ENCODE data around the gene CNOT6L.

Gene CNOT6L

DNA sequence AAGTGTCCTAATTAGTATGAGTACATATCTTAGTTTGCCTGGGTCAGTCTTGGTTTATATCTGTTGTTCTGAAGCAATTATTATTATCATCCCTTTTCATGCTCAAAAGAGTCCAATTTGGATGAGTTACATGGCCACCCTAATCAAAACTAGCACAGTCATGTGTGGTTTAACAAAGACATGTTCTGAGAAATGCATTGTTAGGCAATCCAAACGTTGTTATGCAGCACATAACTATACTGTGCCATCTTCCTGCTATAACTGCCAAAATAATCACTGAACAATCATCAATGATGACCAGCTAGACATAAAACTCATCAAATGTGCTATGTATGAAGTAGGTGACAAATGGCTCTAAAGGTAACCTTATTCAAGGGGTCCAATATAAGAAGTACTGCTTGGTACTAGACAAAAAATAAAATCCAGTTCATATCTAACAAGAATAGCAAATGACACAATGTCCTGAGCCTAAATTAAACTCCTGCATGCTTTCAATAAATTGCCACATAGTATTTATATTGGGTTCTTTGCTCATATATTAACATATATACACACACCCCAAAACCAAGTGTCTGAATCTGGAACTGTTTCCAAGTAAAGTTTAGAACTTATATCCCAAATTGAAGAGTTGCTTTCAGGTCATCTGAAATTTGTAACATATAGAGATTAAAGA is 41.9 kb downstream of the CNOT6L start:
- no peak for TF ChIP-seq ZFX (IDR thresholded peaks at IDR 0.05)
- TF ChIP-seq, protein P1, sequence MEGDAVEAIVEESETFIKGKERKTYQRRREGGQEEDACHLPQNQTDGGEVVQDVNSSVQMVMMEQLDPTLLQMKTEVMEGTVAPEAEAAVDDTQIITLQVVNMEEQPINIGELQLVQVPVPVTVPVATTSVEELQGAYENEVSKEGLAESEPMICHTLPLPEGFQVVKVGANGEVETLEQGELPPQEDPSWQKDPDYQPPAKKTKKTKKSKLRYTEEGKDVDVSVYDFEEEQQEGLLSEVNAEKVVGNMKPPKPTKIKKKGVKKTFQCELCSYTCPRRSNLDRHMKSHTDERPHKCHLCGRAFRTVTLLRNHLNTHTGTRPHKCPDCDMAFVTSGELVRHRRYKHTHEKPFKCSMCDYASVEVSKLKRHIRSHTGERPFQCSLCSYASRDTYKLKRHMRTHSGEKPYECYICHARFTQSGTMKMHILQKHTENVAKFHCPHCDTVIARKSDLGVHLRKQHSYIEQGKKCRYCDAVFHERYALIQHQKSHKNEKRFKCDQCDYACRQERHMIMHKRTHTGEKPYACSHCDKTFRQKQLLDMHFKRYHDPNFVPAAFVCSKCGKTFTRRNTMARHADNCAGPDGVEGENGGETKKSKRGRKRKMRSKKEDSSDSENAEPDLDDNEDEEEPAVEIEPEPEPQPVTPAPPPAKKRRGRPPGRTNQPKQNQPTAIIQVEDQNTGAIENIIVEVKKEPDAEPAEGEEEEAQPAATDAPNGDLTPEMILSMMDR (conservative IDR thresholded peaks at IDR 0.05), result no peak
- H3K27ac ChIP-seq, result no peak overlapping the region

DNA sequence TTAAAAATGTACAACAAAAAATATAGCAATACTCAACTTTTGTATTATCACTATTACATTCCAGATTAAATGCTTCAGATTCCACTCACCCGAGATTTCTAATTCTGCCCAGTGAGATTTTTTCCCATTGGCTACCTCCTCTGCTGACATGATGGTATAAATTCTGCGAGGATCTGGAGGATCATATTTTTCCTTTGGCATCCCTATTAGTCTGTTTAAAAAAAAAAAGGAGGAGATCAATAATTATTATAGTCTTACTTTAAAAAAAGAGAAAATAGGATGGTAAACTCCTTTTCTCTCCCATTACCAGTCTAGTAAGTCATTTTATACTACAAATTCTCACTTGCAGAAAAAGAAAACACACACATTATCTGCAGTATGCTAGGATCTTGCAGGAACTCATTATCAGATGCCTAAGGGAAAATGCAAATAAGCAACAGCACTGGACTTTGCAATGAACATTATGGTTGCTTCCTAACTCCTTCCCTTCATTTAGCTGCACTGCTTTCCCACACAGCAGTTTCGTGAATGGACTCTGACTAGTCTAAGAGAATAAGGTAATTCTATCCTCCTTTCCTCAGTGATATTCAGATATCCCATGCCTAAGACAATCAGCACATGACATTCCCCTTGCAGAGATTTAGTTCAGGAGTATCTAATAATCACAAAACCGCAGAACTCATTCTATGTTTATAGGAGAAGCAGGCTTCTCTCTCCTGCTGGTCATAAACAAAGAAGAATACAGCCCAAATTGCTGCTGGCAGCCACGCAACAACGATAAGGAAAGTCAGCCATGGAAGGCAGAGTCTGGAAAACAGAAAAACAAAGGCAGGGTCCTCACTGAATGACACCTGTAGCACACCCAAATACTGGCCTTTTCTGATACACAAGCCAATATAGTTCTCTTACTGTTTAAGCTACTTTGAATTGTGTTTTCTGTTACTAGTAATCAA is 42.7 kb downstream of the CNOT6L start:
- TF ChIP-seq, protein P1 (conservative IDR thresholded peaks at IDR 0.05), result no peak
- TF ChIP-seq ZFX (IDR thresholded peaks at IDR 0.05), result no peak

DNA sequence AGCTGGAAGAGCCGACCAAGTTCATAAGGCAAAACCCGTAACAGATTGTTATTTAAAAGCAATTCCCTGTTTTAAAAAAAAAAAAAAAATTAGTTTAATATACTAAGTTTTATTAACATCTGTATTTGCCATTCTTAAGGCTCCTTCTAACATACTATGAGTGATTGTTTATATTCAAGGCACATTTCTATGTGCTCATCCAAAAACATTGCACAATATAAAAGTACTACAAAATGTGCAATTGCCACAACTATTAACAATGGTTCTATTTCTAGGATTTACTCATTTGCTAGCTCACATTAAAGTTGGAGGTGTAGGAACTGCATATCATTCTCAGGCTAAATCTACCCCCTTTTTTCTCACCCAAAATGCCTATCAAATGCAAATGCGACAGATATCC is 46.1 kb downstream of the CNOT6L start:
- TF ChIP-seq, protein P1 (conservative IDR thresholded peaks at IDR 0.05), result no peak
- TF ChIP-seq ZFX (IDR thresholded peaks at IDR 0.05), result no peak
- H3K27ac ChIP-seq, result no peak overlapping the region

More for the DNA sequence above, 42.7 kb downstream of the CNOT6L start:
- no peak overlapping the region for H3K27ac ChIP-seq

DNA sequence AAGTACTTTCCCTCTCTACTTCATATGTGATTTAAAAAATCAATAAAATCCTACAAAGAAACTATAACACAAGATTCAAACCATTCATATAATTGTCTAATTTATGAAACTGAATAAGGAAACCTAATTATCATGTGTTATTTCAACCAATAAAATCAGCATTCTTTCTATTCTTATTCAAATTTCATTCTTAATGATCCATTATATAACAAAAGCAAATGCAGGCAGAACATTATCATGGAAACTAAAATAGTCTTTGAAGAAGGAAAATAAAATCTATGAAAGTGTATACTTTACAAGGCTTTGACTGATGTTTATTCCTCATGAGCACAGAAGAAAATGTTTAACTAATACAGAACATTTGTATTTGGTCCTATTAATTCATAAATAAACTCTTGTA is 47.6 kb downstream of the CNOT6L start:
- no peak overlapping the region for H3K27ac ChIP-seq
- TF ChIP-seq, protein P1 (conservative IDR thresholded peaks at IDR 0.05), result no peak

DNA sequence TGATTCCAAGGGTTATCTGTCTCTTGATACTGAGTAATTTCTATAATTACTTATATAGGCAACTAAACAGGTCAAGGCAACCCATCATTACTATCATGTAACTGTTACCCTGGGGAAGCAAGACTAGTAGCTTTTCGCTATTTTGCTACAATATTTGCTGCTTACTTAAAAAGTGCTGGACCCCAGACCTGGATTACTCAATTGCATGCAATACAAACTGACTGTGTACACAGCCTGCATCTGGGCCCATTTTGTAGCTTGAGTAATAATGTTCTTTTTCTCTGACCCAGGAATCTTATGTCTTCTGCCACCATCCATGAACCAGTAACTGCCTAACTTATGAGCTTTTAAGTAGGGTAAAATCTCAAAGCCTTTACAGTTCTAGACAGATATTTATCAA is 53.4 kb downstream of the CNOT6L start:
- TF ChIP-seq, protein P1 (conservative IDR thresholded peaks at IDR 0.05), result no peak
- H3K27ac ChIP-seq, result no peak overlapping the region

DNA sequence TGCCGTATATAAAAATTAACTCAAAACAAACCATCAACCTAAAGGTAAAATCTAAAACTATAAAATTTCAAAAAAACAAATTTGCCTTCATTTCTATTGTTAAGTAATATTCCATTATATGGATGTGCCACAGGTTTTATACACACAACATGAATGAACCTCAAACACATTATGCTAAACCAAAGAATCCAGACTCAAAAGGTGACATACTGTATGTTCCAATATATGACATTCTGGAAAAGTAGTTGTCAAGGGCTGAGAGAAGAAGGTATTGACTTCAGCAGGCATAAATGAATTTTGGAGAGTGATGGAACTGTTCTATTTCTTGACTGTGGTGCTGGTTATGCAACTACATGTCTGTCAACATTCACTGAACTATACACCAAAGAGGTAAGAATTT is 56.6 kb downstream of the CNOT6L start:
- TF ChIP-seq, protein P1 (conservative IDR thresholded peaks at IDR 0.05), result no peak
- no peak for TF ChIP-seq ZFX (IDR thresholded peaks at IDR 0.05)
- H3K27ac ChIP-seq, result no peak overlapping the region

DNA sequence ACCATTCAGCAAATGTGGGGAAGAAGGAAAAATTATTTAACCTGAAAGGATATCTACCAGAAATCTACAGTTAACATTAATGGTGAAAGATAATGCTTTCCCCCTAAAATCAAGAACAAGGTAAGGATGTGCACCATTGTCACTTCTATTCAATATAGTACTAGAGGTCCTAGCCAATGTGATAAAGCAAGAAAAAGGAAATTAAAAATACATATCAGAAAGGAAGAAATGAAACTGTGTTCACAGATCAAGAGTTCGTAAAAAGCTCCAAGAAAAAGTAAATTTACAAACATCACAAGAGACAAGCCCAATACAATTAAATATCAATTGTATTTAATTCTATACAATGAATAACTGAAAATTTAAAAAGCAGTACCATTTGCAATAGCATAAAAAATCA is 57.6 kb downstream of the CNOT6L start:
- no peak overlapping the region for H3K27ac ChIP-seq
- TF ChIP-seq, protein P1 (conservative IDR thresholded peaks at IDR 0.05), result no peak
- no peak for TF ChIP-seq ZFX (IDR thresholded peaks at IDR 0.05)

All from C4-2B (cell line).